OCI-LY3 (cell line): ENCODE measurements around the gene HOXA11.

Experiments
- CTCF ChIP-seq: fragments of 200-600, 300-600 bp; sonication (generic); IDR thresholded peaks from 2 replicates; pipeline ENCODE4 v1.5.1; 2014; ENCODE audit warnings: antibody characterized with exemption, low read length, low read depth
- EZH2phosphoT487 ChIP-seq: fragments of 200-600 bp; shearing (Covaris generic); IDR thresholded peaks from 2 replicates; pipeline ENCODE4 v1.6.1; 2018; ENCODE audit warnings: antibody characterized with exemption, mixed run types, low read depth

GRCh38 chr7:27138985-27139333, 46.1 kb downstream of the HOXA11 start:
- TF ChIP-seq CTCF (no peak), EZH2phosphoT487 (no peak)
